SW 1271 (cell line): ENCODE measurements around the gene BRCC3.

ENCODE experiments used
- DNase-seq, 2 experiments: peaks; one replicate each; lab custom pipeline; 2025; lab: John Stamatoyannopoulos, UW

The BRCC3 gene

GRCh38 chrX:155070975-155071693, at the start of gene BRCC3, which contains the start of the genes CMC4 and MTCP1:
Gene BRCC3 (plus strand): TSS chrX:155071508. CDS start chrX:155071528, 20 bp downstream.
Gene CMC4 (minus strand): TSS chrX:155071136. CDS start chrX:155064023, 7,113 bp downstream.
Gene MTCP1 (minus strand): TSS chrX:155071136. CDS start chrX:155066010, 5,126 bp downstream.
- peak; percentile 76 to 82 for DNase-seq

GRCh38 chrX:155022585-155022984, 48.7 kb upstream of the BRCC3 start, which contains the start of gene F8:
Gene F8 (minus strand): TSS chrX:155022723. CDS start chrX:155022552, 171 bp downstream.
- no peak for DNase-seq

DNA sequence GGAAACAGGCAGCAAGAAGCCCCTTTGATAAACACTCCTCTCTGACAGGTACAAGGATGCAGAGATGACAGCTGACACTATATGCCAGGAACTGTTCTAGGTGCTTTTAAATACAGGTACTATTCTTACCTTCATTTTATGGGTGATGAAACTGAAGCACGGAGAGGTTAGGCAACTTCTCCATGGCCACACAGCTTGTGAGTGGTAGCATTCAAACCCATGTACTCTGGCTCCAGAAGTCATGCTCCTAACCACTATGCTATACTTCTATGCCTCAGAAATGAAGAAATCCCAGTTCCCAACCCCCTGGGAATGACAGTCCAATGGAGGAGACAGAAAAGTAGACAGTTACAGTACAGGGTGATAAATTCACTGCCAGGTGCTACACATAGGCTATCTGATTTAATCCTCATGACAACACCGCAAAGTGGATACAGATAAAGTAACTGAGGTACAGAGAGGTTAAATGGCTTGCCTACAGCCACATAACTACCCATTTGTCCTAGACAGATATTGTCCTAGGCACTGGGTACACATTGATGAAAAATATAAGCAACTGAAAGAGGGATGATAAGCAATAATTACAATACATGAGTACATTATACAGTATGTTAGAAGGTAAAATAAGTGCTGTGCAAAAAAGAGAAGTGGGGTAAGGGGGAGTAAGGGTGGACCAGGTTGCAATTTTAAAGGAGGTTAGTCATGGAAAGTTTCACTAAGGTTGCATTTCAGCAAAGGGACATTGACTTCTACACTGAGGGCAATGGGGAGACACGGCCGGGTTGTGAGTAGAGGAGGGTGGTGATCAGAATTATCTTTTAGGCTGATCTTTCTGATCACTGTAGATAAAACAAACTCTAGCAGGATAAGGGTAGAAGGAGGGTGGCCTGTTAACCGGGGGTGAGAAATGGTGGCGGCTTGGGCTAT, 47.1 kb upstream of the BRCC3 start:
- DNase-seq, result no peak

DNA sequence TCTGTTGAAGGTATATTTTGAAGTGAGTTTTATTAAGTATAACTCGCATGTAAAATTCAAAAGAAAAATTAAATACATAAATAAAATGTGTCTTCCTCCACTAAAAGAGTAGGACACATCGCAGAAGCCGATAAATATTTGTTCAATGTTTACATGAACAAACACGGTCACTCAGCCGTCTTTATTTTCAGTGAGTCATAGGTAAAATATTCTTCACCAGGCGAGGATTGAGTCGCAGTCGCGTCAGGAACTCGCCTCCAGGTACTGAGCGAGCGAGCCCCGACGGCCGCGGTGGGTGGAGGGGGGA, 44.9 kb upstream of the BRCC3 start:
- no peak for DNase-seq

- DNase-seq, result peak; percentile 87 to 93
Measured at GRCh38 chrX:155026727-155027508, 44.4 kb upstream of the BRCC3 start, which contains the start of gene FUNDC2. Gene FUNDC2 (plus strand): TSS chrX:155026844. CDS start chrX:155026939, 95 bp downstream.

DNA sequence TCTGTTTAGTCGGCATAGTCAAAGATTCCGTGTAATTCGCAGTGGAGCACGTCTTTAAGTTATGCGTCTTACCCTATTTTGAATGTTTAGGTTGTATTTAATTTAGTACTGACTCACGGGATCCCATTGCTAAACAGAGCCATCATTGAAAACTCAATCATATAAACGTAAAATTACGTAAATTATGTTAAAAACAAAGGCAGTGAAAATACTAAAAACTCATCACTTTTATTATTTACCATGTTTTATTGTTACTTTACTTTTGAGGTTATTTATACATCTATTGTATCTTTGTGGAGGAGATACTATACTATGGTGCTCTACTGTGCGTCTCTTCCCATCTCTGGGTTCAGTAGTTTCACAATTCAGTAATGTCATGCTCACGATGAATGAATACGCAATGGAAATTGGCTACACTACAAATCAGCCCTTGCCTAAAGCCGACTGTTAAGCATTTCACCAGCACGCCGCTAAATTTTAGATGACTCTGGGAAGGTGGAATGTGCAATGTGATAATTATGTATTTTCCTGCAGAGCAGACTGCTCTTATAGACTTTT, 43.7 kb upstream of the BRCC3 start:
- DNase-seq, result peak in 1 of 2 experiments; percentile 30

DNA sequence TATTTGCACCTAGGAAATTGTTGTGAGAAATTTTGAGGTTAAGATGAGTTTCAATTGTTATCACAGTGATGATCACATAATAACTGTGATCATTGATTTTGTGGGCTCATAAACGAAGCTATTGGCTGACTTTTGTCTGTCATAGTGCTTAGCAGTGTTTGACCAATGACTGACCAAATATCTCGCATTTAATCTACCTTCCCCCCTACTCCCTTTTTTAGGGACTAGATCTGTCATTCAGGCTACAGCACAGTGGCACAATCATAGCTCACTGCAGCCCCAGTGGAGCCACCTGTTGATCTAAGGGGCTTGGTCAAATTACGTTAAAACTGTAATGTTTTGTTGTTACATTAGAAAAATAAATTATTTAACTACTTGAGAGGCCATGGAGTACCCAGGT, 43.2 kb upstream of the BRCC3 start:
- peak in 1 of 2 experiments; percentile 2 for DNase-seq

DNA sequence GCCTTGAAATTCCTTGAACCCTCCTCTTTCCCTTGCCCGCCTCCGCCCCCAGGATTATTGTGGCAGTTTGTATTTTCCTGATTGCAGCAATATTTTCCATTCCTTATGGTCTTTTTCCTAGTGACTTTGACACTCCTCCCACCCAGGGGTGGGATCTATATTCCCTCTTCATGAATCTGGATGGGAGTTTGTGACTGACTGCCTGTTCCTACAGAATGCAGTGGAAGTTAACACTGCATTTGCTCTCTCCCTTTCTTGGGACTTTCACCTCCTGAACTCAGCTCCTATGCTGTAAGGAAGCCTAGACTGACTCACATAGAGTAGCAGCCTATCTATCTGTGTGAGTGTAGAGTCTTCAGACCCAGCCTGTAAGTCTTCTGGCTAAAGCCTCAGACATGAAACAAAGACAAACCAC, 42.4 kb upstream of the BRCC3 start:
- DNase-seq, result peak in 1 of 2 experiments; percentile 4

- DNase-seq, result no peak
Measured at GRCh38 chrX:155031657-155032056, 39.7 kb upstream of the BRCC3 start.

DNA sequence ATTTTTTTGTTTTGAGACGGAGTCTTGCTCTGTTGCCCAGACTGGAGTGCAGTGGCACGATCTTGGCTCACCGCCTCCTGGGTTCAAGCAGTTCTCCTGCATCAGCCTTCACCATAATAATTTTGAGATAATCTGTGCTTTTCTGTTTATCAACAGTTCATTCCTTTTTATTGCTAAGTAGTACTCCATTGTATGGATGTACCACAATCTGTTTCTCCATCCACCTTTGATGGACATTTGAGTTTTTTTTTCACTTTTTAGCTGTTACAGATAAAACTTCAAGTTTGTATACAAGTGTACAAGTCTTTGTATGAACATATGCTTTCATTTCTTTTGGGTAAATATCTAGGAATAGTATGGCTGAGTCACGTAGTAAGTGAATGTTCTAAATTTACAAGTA, 35.6 kb upstream of the BRCC3 start:
- no peak for DNase-seq

DNA sequence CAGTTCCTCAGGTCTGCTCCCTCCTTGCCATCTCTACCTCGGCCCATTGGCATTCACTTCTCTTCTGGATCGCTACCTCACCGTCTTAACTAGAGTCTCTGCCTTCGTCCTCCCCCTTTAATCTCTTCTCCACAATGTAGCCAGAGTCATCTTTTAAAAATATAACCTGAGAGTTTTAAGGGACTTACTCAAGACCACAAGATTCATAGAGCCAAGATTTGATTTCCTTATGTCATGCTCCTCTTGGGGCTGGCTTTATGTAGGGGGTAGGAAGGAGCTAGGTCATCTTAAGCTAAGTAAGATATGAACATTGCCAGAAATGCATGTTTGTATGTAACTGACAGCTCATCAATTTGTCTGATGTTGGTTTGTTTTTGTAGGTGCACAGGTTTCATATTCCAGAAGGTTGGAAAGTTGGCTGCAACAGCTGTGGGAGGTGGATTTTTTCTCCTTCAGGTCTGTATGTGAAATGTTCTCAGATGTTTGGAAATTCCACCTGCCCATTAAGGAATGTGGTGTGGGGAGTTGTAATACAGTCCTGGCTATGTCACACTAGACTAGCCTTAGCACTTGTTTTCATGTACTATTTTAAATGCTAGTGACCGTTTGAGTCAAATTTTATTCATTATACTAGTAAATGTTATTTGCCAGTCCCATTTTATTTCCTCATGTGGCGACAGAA, 25.0 kb upstream of the BRCC3 start:
- no peak for DNase-seq

DNA sequence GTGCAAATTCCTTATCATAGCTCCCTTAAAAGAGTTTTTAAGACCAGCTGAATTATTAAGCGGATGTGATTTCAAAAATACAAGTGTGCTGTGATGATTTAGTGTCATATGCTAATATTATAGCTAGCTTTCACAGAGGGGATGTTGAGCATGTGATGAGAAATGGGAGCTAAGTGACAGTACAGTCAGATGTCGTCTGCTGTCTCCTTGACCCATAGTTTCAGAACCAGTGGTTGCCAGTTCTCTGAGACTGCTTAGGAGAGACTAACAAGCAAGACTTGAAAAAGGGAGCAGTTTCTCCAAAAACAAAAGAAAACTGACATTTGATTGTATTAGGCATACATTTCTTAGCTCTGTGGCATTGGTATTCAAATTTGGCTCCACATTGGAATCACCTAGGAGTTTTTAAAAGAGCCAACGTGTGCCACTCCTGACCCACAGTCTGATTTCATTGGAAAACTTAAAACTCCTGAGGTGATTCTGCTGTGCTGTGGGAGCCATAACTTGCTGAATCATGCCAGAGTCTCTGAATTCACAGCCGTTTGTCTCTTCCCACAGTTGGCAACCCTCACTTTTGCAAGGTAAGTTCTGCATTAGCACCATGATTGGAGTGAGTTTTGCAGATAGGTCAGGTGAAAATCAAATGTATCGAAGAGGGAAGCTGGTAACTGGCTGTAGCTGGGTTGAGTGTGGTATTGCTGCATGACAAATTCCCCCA, 24.3 kb upstream of the BRCC3 start:
- DNase-seq, result no peak

DNA sequence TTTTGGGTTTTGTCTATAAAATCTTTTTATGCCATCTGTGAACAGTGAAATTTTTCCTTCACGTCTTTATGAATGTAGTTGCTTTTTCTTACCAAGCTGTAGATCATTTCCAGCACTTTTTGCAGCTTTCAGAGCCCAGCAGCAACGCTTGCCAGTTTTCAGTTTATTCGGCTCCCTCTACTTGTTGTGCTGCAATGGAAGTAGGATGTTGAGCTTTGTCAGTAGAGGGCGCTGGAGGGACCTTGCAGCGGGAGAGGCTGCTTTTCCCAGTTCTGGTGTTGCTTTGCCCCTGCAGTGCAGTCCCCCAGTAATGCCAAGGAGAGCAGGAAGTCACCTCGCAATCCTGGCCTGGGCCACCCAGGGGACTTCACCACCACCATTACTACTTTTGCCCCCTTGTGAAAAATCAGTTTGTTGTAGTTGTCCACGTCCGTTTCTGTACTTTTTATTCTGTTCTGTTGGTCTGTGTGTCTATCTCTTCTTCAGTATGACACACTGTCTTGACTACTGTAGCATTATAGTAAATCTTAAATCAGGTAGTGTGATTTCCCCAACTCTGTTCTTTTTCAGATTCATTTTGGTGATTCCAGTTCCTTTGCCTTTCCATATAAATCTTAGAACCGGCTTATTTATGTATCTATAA, 22.2 kb upstream of the BRCC3 start:
- peak in 1 of 2 experiments; percentile 14 for DNase-seq

DNA sequence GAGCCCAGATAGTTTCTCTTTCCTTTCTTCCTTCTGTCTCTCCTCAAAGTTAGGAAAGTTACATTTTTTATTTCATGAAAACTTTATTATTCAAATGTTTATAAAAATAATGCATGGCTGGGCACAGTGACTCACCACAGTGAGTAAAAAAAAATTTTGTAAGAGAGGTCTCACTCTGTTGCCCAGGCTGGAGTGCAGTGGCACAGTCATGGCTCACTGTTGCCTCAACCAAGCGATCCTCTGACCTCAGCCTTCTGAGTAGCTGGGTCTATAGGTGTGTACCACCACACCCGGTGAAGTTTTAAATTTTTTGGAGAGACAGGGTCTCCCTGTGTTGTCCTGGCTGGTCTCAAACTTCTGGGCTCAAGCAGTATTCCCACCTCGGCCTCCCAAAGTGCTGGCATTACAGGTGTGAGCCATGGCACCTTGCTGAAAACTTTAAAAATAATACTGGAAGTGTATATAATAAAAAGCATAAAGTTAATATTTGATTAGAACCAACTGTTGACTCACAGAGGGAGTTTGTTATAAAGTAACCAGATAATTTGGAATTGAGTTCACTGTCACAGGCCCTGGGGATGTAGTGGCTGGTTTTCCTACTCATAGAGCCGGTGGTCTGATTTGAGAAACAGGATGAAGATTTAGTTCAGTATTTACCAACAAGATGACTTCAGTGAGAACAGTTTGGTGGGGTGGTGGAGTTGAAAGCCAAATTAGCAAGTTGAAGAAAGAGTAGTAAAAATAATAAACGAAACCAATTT, 18.4 kb upstream of the BRCC3 start:
- DNase-seq, result no peak

- DNase-seq, result no peak
Measured at GRCh38 chrX:155053656-155054055, 17.7 kb upstream of the BRCC3 start.

GRCh38 chrX:155054255-155054654, 17.1 kb upstream of the BRCC3 start:
- DNase-seq, result no peak

GRCh38 chrX:155055494-155055893, 15.8 kb upstream of the BRCC3 start:
- no peak for DNase-seq

GRCh38 chrX:155056471-155056870, 14.8 kb upstream of the BRCC3 start:
- no peak for DNase-seq
